Mammary epithelial cell (primary cell): Measurements from ENCODE around the gene RIMBP3B.
"Not testable (repeated sequence)": the region's sequence is repeated elsewhere in the genome, so short reads cannot be mapped to it uniquely, and the experiment has no call there.

ENCODE experiments used
- CTCF ChIP-seq, 2 donors: IDR thresholded peaks in 1 of 2; conservative IDR thresholded peaks in 1 of 2; 2 replicates each; pipeline ENCODE4 v1.5.1; 2011 to 2012; ENCODE audit warnings: inconsistent platforms in 2 of 2, low read length in 2 of 2, mild to moderate bottlenecking in 2 of 2, control low read depth in 1 of 2, low read depth in 1 of 2; ENCODE audit not compliant: insufficient read depth in 1 of 2; ENCODE audit errors: extremely low read depth in 1 of 2
- EZH2 ChIP-seq: IDR thresholded peaks from 2 replicates; pipeline ENCODE4 v1.6.1; 2012; ENCODE audit warnings: low read length, inconsistent platforms, borderline replicate concordance

DNA sequence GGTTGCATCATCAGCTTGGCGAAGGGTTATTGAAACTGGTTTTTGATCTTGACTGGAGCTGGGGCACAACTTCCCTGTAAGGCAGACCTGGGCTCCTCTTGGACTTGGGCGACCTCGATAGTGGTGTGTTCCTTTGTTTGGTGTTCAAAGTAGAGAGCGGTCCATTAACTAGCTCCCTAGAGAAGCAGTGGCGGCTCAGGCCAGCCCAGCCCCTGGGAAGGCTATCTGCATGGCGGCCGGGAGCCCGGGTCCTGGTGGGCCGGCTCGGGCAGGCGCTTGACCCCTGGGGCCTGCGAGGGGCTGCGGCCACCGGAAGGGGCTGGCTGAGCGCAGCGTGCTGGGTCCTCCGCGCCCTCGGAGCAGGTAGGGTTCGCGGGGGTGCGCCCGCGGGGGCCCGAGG, 32.8 kb downstream of the RIMBP3B start:
- TF ChIP-seq CTCF (conservative IDR thresholded peaks at IDR 0.05 in 1 of 2, IDR thresholded peaks at IDR 0.05 in 1 of 2; ENCODE audit: extremely low read depth in 1 of 2, insufficient read depth in 1 of 2, low read depth in 1 of 2, low read length in 2 of 2); EZH2: not testable (repeated sequence)
